Ureter (tissue), 1 donor: ENCODE data around the gene SLC16A6. TPM values are rescaled to one million over a fixed set of nuclear protein-coding genes. Genes with fewer than 3 reads are reported as not detected.
"Not testable (repeated sequence)": the region's sequence is repeated elsewhere in the genome, so short reads cannot be mapped to it uniquely, and the experiment has no call there.

Experiments used
- DNase-seq: peaks from one replicate; pipeline ENCODE4 v3.0.0-alpha.2; 2020; ENCODE audit warnings: low spot score
- total RNA-seq: library from RNA; stranded (reverse); gene quantifications from one replicate; pipeline ENCODE4 v1.2.4, GENCODE V29; 2023
- donor health status: DM: yes; HTN: yes; CAD: no.

Gene SLC16A6
- total RNA-seq, 1 donor from 2014 or later, result 3.0 TPM

DNA sequence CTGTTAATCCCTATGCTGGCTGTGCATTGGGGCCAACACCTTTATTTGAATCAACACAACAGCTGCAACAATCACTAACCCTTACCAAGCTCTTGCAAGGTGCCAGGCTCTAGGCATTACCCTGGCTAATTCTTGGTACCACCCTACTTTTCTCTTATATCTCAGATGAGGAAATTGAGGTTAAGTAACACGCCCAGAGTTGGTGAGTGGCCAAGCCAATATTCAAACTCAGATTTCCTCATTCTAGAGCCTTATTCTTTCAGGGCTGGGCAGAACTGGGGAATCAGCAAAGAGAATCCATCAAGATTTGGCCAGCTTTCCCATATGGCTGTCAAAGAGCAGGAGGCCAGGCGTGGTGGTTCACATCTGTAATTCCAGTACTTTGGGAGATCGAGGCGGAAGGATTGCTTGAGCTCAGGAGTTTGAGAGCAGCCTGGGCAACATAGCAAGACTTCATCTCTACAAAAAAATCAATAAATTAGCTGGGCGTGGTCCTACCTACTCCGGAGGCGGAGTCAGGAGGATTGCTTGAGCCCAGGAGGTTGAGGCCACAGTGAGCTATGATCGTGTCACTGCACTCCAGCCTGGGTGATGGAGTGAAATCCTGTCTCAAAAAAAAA, 24.1 kb upstream of the SLC16A6 start:
- DNase-seq, result peak; percentile 51

DNA sequence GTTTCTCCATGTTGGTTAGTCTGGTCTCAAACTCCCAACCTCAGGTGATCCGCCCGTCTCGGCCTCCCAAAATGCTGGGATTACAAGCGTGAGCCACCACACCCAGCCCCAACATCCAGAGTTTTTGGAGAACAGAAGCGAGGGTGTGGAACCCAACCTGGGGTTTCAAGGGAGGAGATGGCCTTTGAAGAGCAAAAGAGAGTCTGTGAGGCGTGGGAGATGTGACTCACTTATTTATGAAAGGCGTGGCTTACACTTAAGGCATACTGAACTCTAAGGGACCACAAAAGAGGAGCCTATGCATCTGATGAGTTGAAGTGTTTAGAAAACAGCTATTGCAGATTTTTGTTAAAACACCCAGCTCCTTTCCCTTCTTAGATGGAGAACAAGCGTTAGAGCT, 19.2 kb upstream of the SLC16A6 start:
- no peak for DNase-seq

DNA sequence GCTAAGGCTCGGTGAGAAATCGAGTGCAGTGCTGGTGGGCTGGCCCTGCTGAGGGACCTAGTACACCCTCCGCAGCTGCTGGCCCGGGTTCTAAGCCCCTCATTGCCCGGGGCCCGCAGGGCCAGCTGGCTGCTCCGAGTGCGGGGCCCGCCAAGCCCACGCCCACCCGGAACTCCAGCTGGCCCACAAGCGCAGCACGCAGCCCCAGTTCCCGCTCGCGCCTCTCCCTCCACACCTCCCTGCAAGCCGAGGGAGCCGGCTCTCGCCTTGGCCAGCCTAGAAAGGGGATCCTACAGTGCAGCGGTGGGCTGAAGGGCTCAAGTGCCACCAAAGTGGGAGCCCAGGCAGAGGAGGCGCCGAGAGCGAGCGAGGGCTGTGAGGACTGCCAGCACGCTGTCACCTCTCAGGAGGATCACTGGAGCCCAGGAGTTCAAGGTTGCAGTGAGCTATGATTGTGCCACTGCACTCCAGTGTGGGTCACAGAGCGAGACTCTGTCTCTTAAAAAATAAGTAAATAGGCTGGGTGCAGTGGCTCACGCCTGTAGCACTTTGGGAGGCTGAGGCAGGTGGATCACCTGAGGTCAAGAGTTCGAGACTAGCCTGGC, 18.2 kb upstream of the SLC16A6 start:
- DNase-seq, result not testable (repeated sequence)

- not testable (repeated sequence) for DNase-seq
Observed at GRCh38 chr17:68308486-68308885, 17.6 kb upstream of the SLC16A6 start.

GRCh38 chr17:68307443-68307842, 16.5 kb upstream of the SLC16A6 start:
- DNase-seq, result no peak

- DNase-seq, result no peak
Observed at GRCh38 chr17:68306819-68307218, 15.9 kb upstream of the SLC16A6 start.

DNA sequence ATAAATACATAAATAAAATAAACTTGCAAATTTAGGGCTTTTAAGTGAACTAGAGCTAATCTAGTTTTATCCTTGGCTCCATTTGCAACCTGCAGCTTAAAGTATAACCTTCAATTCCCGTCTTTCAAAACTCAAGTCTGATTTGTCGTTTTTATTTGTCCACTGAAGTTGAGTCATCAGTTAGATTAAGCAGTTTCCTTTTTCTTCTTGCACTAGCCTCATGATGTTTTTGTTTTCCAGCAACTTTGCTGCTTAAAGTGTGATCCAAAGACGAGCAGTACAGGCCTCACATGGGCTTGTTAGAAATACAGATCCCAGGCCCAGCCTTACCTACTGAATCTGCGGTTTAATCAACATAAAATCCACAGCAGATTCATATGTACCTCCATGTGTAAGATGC, 14.2 kb upstream of the SLC16A6 start:
- no peak for DNase-seq

DNA sequence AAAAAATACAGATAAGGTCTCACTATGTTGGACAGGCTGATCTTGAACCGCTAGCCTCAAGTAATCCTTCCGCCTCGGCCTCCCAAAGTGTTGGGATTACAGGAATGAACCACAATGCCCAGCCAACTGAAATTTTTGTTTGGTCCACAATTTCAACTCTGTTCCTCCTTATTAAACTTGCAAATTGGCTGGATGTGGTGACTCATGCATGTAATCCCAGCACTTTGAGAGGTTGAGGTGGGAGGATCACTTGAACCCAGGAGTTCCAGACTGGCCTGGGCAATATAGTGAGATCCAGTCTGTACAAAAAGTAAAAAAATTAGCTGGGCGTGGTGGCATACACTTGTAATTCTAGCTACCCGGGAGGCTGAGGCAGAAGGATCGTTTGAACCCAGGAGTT, 13.8 kb upstream of the SLC16A6 start:
- no peak for DNase-seq

- no peak for DNase-seq
Observed at GRCh38 chr17:68302666-68303065, 11.7 kb upstream of the SLC16A6 start.

DNA sequence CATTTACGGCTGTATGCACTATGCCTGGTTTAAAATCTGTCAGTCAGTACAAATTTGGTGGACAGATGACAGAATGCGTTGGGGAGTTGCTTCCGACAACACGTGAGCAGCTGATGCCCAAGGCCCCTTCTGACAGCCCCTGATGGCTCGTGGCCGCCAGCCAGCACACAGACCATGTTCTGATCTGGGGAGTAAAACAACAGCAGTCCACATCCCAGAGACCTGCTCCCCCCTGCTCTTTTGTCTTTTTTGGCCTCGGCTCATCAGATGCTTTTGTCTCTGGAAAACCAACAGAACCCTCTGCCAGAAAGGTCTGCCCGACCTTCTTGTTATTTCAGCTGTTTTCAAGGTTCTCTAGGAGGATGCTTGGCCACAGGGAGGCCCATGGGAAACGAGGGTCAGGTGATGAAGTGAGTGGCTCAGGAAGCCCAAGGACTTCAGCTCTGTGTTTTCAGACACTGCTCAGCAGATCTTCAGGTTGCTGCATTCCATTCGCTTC, 11.2 kb upstream of the SLC16A6 start:
- no peak for DNase-seq

- no peak for DNase-seq
Observed at GRCh38 chr17:68301438-68301959, 10.6 kb upstream of the SLC16A6 start.

- no peak for DNase-seq
Observed at GRCh38 chr17:68299817-68300216, 8.9 kb upstream of the SLC16A6 start.

DNA sequence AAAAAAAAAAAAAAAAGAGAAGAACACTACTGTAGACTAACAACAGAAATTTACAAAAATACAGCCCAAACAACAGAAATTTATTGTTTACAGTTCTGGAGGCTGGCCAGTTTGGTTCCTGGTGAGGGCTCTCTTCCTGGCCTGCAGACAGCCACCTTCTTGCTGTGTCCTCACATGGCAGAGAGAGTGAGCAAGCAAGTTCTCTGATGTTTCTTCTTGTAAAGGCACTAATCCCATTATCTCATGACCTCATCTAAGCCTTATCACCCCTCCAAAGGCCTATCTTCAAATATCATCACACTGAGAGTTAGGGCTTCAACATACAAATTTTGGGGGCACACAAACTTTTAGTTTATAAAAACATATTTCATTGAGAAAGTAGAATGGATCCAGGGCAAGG, 7.7 kb upstream of the SLC16A6 start:
- DNase-seq, result no peak

- DNase-seq, result no peak
Observed at GRCh38 chr17:68297195-68297594, 6.3 kb upstream of the SLC16A6 start.

DNA sequence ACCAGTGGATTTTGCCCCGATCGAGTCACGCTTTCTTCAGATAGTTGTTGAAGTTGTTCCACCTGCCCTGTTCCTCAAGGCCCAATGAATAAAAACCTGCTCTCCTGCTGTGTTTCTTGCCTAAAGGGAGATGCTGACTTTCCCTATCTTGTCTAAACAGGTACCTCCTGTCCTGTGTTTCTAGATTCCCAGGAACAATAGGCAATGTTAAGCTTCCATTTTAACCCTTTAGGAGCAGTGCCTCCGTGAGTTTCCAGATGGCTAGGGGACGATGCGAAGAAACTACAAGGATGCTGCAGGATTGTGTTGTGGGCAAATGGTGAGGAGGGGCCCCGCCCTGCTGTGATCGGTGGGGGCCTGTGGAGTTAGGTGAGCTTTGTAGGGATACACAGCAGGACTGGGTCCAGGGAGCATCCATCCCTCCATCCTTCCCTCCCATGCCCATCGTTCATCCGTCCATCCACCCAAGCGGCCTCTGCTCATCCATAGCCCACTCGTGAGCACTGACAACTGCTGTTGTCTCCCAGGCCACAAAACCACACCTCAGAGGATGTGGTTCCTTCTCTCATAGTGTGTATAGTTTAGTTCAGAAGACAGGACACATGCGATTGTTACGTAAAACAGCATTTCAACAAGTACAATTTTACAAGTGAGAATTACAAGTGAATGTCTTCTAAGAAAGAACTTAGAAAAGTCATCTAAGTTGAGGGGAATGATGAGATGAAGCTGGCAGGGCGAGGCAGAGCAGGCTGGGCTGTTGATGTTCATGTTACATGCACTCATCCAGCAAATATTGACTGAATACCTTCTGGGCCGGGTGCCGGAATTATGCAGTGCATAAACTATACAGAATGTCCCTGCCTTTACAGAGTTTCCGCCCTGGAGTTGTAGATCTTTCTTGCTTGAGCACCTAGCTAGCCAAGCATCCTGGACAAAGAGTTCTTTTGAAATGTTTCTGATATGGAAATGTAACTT, 5.6 kb upstream of the SLC16A6 start:
- no peak for DNase-seq

GRCh38 chr17:68295086-68295485, 4.2 kb upstream of the SLC16A6 start:
- DNase-seq, result no peak

DNA sequence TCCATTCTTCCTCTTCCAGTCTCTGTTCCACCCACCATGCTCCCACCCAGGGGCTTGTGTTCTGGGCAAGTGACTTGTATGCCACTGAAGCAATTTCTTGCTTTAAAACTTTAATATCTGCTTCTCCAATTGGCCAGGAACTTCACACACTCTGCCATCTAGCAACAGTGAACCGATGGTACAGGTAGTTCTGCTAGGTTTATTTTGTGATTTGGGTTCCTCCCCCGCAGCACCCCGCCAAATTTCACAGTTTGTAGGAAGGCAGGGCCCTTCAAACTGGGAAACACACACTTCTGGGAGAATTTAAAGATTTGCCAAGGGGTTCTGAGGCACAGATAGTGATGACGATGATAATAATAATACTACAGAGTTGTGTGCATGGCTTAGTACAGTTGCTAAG, 3.7 kb upstream of the SLC16A6 start:
- DNase-seq, result no peak

GRCh38 chr17:68294196-68294555, 3.2 kb upstream of the SLC16A6 start:
- DNase-seq, result no peak

DNA sequence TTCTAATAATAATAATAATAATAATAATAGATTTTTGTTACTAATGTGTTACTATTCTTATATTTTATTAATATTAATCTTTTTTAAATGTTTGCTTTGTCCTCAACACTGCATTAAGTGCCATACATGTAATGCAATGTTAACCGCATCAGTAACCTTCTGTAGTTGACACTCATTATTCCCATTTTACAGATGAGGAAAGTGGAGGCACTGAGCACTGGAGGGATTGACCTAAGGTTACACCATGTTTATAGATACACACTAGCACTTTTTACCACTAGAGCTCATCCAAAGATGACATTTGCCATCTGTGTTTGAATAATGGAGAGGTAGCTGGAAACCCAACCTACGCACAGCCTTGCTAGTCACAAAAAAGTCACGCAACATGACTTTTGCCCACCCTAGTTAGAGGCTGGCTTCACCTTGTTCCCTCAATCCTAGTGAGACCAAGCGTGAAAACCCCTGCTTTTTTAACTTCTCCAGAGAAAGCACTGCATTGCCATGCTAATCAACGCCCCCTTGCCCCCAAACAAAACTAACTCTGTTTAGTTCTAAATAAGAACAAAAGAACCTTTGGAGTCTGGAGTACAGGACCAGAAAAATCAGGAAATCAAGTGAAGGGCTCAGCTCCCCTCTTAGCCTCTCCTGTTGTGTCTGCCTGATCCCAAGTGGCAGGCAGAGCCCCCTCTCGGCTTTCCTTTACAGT, 2.7 kb upstream of the SLC16A6 start:
- no peak for DNase-seq

DNA sequence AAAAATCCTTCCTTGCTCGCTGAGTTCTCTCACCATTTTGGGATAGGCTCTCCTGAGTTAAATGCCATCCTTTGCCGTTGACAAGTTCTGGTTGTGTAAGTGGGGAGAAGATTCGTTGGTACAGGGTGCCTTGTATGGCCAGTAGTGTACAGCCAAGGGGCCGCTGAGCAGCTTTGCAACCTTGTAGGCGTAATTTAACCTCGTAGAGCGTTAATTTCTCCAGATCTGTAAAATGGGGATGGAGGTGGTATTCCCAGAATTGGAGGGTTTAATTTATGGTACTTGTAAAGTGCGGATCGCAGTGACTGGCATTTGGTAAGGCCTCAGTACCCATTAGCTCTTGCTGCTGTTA, 1.7 kb upstream of the SLC16A6 start:
- DNase-seq, result no peak

DNA sequence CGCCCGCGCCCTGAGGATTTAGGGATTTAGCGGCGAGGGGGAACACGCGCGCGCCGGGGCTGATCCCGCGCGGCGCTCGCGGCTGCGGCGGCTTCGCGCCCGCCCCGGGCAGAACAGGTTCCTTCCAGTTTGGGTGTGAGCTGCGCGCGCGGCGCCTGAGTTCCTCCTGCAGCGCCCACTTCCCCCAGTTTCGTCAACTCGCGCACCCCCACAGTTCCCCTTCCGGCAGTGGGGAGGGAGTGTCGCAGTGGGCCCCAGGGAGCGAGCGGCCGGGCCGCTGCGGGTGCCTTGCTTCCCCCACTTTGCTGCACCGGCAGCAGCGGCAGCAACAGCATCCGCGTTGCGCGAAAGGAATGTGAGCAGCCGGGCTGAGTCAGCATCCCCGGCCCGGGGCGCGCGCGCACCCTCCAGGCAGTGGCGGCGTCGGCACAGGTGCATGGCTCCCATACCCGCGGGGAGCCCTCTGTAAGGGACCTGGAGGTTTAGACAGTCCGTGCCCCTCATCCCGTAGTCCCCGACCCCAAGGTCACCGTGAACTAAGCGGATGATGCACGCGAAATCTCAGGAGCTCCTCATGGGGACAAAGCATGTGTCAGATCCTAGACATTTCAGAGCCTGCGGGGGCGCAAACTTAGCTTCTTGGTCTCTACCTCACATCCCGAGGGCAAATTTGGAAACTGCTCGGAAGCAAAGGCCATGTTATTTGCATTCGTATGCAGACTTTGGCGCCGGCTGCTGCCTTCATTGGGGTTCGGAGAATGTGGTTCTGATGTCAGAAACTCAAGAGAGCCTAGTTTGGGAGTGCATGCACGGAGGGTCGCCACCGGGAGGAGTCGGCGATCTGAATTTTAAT, 1.1 kb upstream of the SLC16A6 start:
- DNase-seq, result peak; percentile 85
